Sigmoid colon (tissue), 7 donors: ENCODE measurements around the gene NAV1. TPM values are rescaled to one million over a fixed set of nuclear protein-coding genes. Genes with fewer than 3 reads are reported as not detected.
A peak's percentile ranks its signal among the peaks of the same experiment; 100 is the strongest.

Experiments
- DNase-seq: peaks from one replicate; pipeline ENCODE4 v3.0.0-alpha.2; 2019
- H3K27ac ChIP-seq, 4 donors: fragments of 200-600 bp; sonication (generic); one replicate each; pipeline ENCODE4 v1.5.1; 2016 to 2019; ENCODE audit warnings: mild to moderate bottlenecking in 1 of 4
- H3K27me3 ChIP-seq, 3 donors: fragments of 200-600 bp; sonication (generic); one replicate each; pipeline ENCODE4 v1.5.1; 2019; ENCODE audit warnings: mild to moderate bottlenecking in 1 of 3
- H3K36me3 ChIP-seq, 4 donors: fragments of 200-600 bp; sonication (generic); one replicate each; pipeline ENCODE4 v1.5.1; 2016 to 2019
- H3K4me1 ChIP-seq, 4 donors: fragments of 200-600 bp; sonication (generic); one replicate each; pipeline ENCODE4 v1.5.1; 2017 to 2019
- H3K4me3 ChIP-seq, 4 donors: fragments of 200-600 bp; sonication (generic); one replicate each; pipeline ENCODE4 v1.5.1; 2017 to 2019; ENCODE audit warnings: mild to moderate bottlenecking in 2 of 4, moderate library complexity in 1 of 4
- H3K9me3 ChIP-seq, 4 donors: fragments of 200-600 bp in 3 of 4; sonication (generic) in 3 of 4; one replicate each; pipeline versions ENCODE4 v1.5.1 to v1.6.1; 2013 to 2019
- EP300 ChIP-seq, 4 donors: sonication (generic); formaldehyde crosslinking; IDR thresholded peaks; one replicate each; pipeline ENCODE4 v1.6.1; 2017; ENCODE audit warnings: antibody characterized with exemption in 4 of 4
- POLR2A ChIP-seq, 2 donors: fragments of 450-650 bp; IDR thresholded peaks; one replicate each; pipeline ENCODE4 v1.6.1; 2016; ENCODE audit warnings: antibody characterized with exemption in 2 of 2, mild to moderate bottlenecking in 2 of 2, moderate library complexity in 2 of 2
- POLR2AphosphoS5 ChIP-seq, 4 donors: sonication (generic); formaldehyde crosslinking; IDR thresholded peaks; one replicate each; pipeline ENCODE4 v1.6.1; 2017; ENCODE audit warnings: antibody characterized with exemption in 4 of 4
- WGBS, 2 donors: extraction: QIAGEN DNeasy Blood & Tissue Kit; methylation state at CpG; one replicate each; pipeline ENCODE4 v1.1.7; 2013; 5-methylcytosine and 5-hydroxymethylcytosine counted together
- intact Hi-C: fragments of 100-400 bp; cut with DNase I; formaldehyde crosslinking; loops from one replicate; pipeline ENCODE4 v1.15.1; 2023
- polyA plus RNA-seq, 3 donors: library from polyadenylated mRNA; stranded (reverse); fragments of 200-250 nt; gene quantifications; one replicate each; pipeline ENCODE4 v1.2.3, GENCODE V29; 2013
- total RNA-seq, 4 donors: library from RNA; depleted of rRNA; stranded (reverse); fragments of >200 nt; gene quantifications; one replicate each; pipeline ENCODE4 v1.1.0, GENCODE V29; 2016
- TF ChIP-seq, protein P1 (sequence below), 4 experiments: fragments of 450-650 bp in 3 of 4; fragments of 200-600 bp in 1 of 4; IDR thresholded peaks; one replicate each; pipeline ENCODE4 v1.5.1; 2016 to 2019; ENCODE audit warnings: antibody characterized with exemption in 4 of 4, mild to moderate bottlenecking in 3 of 4, moderate library complexity in 2 of 4
- donor health status: healthy with polysubstance abuse.
- donor health status: Bipolar disorder and iron deficiency.
- donor health status: healthy.

The NAV1 gene
- total and polyA plus RNA-seq, 7 donors: 1.8 to 44.9 (median 17.1) TPM

DNA sequence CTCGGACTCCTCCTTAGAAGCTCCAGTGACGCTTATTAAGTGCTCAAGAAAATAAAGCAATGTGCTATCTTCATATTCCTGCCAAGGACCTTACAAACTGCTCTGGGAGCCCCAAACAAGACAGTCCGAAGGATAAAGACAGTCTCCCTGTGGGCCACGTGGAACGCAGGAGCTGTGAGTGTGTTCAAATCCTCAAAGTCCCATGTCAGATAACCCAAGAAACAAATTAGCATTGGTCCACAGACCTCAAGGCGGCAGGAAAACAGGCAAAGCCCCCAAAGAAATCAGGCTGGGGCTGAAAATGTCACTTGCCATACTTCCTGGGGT lies 3.0 kb upstream of the NAV1 start:
- Histone ChIP-seq H3K36me3 (no peaks in the 10 kb centered on the region), H3K9me3 (no peaks in the 10 kb centered on the region), H3K27me3 (no peaks in the 10 kb centered on the region), H3K27ac (peak overlapping the region; percentile 87 to 95 (median 90)), H3K4me3 (no peak overlapping the region), H3K4me1 (peaks cover 0 to 89% (median 74%) of the 10 kb centered on the region in 4 donors)
- DNase-seq: no peak
- WGBS, 2 donors: 71 to 90% methylated on average over 6 of the region's 6 CpGs
- intact Hi-C loops: no loop called here
- peak in 2 of 4 donors; percentile 8 to 38 for TF ChIP-seq POLR2AphosphoS5 (IDR thresholded peaks at IDR 0.05)
- TF ChIP-seq, protein P1, sequence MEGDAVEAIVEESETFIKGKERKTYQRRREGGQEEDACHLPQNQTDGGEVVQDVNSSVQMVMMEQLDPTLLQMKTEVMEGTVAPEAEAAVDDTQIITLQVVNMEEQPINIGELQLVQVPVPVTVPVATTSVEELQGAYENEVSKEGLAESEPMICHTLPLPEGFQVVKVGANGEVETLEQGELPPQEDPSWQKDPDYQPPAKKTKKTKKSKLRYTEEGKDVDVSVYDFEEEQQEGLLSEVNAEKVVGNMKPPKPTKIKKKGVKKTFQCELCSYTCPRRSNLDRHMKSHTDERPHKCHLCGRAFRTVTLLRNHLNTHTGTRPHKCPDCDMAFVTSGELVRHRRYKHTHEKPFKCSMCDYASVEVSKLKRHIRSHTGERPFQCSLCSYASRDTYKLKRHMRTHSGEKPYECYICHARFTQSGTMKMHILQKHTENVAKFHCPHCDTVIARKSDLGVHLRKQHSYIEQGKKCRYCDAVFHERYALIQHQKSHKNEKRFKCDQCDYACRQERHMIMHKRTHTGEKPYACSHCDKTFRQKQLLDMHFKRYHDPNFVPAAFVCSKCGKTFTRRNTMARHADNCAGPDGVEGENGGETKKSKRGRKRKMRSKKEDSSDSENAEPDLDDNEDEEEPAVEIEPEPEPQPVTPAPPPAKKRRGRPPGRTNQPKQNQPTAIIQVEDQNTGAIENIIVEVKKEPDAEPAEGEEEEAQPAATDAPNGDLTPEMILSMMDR (IDR thresholded peaks at IDR 0.05): no peak

DNA sequence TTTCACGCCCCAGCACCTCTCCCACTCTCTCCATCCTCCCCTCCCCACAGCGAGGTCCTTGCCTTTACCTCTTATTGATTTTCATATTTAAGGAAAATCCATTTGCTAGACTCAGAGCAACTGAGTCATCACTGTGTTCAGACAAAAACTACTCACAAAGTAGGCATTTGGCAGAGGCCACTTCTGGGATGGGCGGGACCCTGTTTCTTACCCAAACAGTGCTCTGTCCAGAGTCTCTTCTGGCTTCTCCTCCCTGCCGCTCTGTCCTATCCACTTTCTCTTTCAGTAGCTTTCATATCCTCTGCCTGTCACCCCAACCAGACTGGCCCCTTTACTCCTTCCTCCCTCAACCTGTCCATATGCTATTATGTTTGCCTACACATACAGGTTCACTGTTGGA lies 2.4 kb upstream of the NAV1 start:
- Histone ChIP-seq H3K9me3 (no peaks in the 10 kb centered on the region), H3K36me3 (no peaks in the 10 kb centered on the region), H3K4me3 (no peak overlapping the region), H3K4me1 (peaks cover 0 to 89% (median 74%) of the 10 kb centered on the region in 4 donors), H3K27me3 (no peaks in the 10 kb centered on the region), H3K27ac (peak overlapping the region; percentile 87 to 95 (median 90))
- intact Hi-C loops: no loop called here
- TF ChIP-seq, protein P1 (IDR thresholded peaks at IDR 0.05): no peak
- peak in 3 of 4 donors; percentile 32 to 52 (median 35) for TF ChIP-seq POLR2AphosphoS5 (IDR thresholded peaks at IDR 0.05)
- DNase-seq: peak; percentile 90
- WGBS, 2 donors: 68 to 76% methylated on average over 4 of the region's 4 CpGs

DNA sequence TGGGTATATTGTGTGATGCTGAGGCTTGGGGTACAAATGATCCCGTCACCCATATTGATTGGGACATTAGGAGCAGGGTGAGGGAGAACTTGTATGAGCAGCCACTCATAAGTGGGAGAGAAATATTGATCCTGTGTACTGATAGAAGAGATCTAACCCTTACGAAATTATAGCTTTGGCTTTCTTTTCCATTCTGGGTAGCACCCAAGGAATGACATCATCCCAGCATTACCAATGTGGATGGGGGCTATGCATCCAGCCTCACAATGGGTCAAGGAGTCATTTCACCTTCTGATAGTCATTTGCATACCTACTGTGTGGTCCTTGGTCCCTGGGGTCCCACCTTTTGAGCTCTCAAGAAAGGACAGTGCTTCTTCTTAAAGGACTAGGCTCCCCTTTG lies 1.9 kb upstream of the NAV1 start:
- Histone ChIP-seq H3K4me3 (no peak overlapping the region), H3K4me1 (peaks cover 0 to 89% (median 74%) of the 10 kb centered on the region in 4 donors), H3K27me3 (no peaks in the 10 kb centered on the region), H3K9me3 (no peaks in the 10 kb centered on the region), H3K36me3 (no peaks in the 10 kb centered on the region), H3K27ac (peak overlapping the region; percentile 87 to 95 (median 90))
- 84 to 87% methylated on average over 2 of the region's 2 CpGs for WGBS, 2 donors
- no peak for DNase-seq
- intact Hi-C loops: no loop called here
- TF ChIP-seq POLR2AphosphoS5 (IDR thresholded peaks at IDR 0.05) (no peak), POLR2A (IDR thresholded peaks at IDR 0.05) (no peak), EP300 (IDR thresholded peaks at IDR 0.05) (no peak)
- TF ChIP-seq, protein P1 (IDR thresholded peaks at IDR 0.05): no peak

DNA sequence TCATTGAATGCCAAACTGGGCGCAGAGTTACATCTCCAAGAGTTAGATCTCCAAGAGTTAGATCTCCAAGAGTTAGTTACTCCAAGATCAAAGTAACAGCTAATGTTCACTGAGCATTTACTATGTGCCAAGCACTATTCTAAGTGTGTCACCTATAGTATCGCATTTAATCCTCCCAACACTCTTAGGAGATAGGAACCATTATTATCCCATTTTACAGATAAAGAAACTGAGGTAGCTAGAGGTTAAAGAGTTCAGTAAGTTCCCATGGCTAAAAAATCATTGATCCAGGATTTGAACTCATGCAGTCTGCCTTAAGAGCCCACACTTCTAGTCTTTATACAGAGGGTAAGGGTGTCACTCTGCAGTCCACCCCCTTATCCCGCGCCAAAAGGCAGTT lies 1.5 kb upstream of the NAV1 start:
- H3K27me3 ChIP-seq: no peaks in the 10 kb centered on the region
- 97% methylated on average over 4 of the region's 4 CpGs for WGBS, 2 donors
- H3K4me3 ChIP-seq: no peak overlapping the region
- no peaks in the 10 kb centered on the region for H3K9me3 ChIP-seq
- TF ChIP-seq POLR2AphosphoS5 (IDR thresholded peaks at IDR 0.05) (no peak), POLR2A (IDR thresholded peaks at IDR 0.05) (no peak), EP300 (IDR thresholded peaks at IDR 0.05) (no peak)
- TF ChIP-seq, protein P1 (IDR thresholded peaks at IDR 0.05): no peak
- no peak for DNase-seq
- H3K4me1 ChIP-seq: peaks cover 0 to 92% (median 75%) of the 10 kb centered on the region in 4 donors
- intact Hi-C loops: no loop called here
- H3K27ac ChIP-seq: peak overlapping the region; percentile 87 to 95 (median 90)
- no peaks in the 10 kb centered on the region for H3K36me3 ChIP-seq

DNA sequence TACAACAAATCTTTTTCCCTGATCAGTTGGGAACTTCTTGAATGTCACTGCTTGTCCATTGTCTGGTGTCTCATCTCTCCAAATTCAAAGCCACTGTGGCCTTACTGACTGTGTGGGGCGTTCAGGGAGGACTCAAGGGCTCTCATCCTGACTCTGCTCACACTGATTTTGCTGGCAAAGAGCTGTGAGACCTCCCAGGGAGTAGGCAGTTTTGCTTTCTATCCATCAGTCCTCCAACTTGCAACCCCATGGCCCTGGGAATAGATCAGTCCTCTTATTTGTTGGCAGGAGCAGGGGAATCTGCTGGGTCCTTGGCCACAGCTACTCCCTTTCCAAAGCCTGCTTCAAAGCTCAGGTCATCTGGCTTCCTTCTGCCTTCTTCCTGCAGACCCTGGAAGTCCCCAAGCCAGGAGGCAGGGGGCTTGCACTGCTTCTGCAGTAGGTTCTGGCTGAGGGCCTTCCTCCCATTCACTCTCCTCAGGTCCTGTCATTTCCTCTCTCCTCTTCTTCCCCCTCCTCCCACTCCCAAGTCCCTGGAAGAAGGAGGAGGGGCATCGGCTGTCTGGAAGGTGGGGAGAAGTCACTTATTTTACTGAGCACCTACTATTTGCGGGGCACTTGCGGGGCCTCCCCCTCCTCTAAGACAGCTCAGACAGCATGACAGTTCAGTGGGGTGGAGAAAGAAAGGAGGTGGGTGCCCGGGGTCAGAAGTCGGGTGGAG lies 876 bp upstream of the NAV1 start:
- no peaks in the 10 kb centered on the region for H3K27me3 ChIP-seq
- peaks cover 0 to 92% (median 75%) of the 10 kb centered on the region in 4 donors for H3K4me1 ChIP-seq
- H3K4me3 ChIP-seq: peak overlapping the region; percentile 63 to 86 (median 72)
- 24 to 30% methylated on average over 6 of the region's 6 CpGs for WGBS, 2 donors
- H3K36me3 ChIP-seq: no peaks in the 10 kb centered on the region
- TF ChIP-seq POLR2AphosphoS5 (IDR thresholded peaks at IDR 0.05) (no peak), EP300 (IDR thresholded peaks at IDR 0.05) (no peak), POLR2A (IDR thresholded peaks at IDR 0.05) (no peak)
- TF ChIP-seq, protein P1 (IDR thresholded peaks at IDR 0.05): no peak
- intact Hi-C loops: no loop called here
- H3K9me3 ChIP-seq: no peaks in the 10 kb centered on the region
- H3K27ac ChIP-seq: peak overlapping the region; percentile 87 to 95 (median 90)
- no peak for DNase-seq
